GM18520 (cell line): Measurements from ENCODE around the gene TMEM182.

ENCODE experiments used
- ATAC-seq: cut with Tn5 transposase; IDR thresholded peaks from one replicate; pipeline ENCODE4 v1.9.1; 2021; ENCODE audit not compliant: unreplicated experiment

The TMEM182 gene

GRCh38 chr2:102765061-102765460, 3.2 kb downstream of the TMEM182 start:
- no peak for ATAC-seq

- no peak for ATAC-seq
Measured at GRCh38 chr2:102768253-102768652, 6.4 kb downstream of the TMEM182 start.

- no peak for ATAC-seq
Measured at GRCh38 chr2:102768892-102769291, 7.1 kb downstream of the TMEM182 start.

GRCh38 chr2:102770506-102770905, 8.7 kb downstream of the TMEM182 start:
- no peak for ATAC-seq

- ATAC-seq: no peak
Measured at GRCh38 chr2:102771114-102771513, 9.3 kb downstream of the TMEM182 start.

- no peak for ATAC-seq
Measured at GRCh38 chr2:102772659-102773058, 10.8 kb downstream of the TMEM182 start.

GRCh38 chr2:102773149-102773705, 11.4 kb downstream of the TMEM182 start:
- ATAC-seq: no peak

- ATAC-seq: no peak
Measured at GRCh38 chr2:102778260-102778659, 16.4 kb downstream of the TMEM182 start.

- ATAC-seq: no peak
Measured at GRCh38 chr2:102780467-102780866, 18.6 kb downstream of the TMEM182 start.

GRCh38 chr2:102782187-102782586, 20.4 kb downstream of the TMEM182 start:
- ATAC-seq: no peak

GRCh38 chr2:102782933-102783332, 21.1 kb downstream of the TMEM182 start:
- ATAC-seq: no peak

GRCh38 chr2:102783506-102784183, 21.8 kb downstream of the TMEM182 start:
- ATAC-seq: no peak

- ATAC-seq: no peak
Measured at GRCh38 chr2:102784940-102785339, 23.1 kb downstream of the TMEM182 start.

GRCh38 chr2:102788216-102788884, 26.5 kb downstream of the TMEM182 start:
- ATAC-seq: no peak

GRCh38 chr2:102788885-102789260, 27.0 kb downstream of the TMEM182 start:
- ATAC-seq: no peak

GRCh38 chr2:102789349-102790090, 27.7 kb downstream of the TMEM182 start:
- ATAC-seq: no peak

GRCh38 chr2:102790091-102790455, 28.2 kb downstream of the TMEM182 start:
- no peak for ATAC-seq

GRCh38 chr2:102792568-102793208, 30.9 kb downstream of the TMEM182 start:
- ATAC-seq: no peak

- ATAC-seq: no peak
Measured at GRCh38 chr2:102795641-102796040, 33.8 kb downstream of the TMEM182 start.

- ATAC-seq: no peak
Measured at GRCh38 chr2:102796337-102796736, 34.5 kb downstream of the TMEM182 start.

- ATAC-seq: no peak
Measured at GRCh38 chr2:102797486-102797885, 35.7 kb downstream of the TMEM182 start.
